Testis (tissue), 2 donors: Measurements from ENCODE around the gene ANKRD33B.

Experiments
- POLR2A ChIP-seq: fragments of 450-650 bp; IDR thresholded peaks from one replicate; pipeline ENCODE4 v1.6.1; 2017; ENCODE audit warnings: antibody characterized with exemption, mild to moderate bottlenecking, moderate library complexity
- TF ChIP-seq, protein P1 (sequence below), 3 experiments: fragments of 450-650 bp in 2 of 3; fragments of 200-600 bp in 1 of 3; sonication (generic) in 1 of 3; IDR thresholded peaks; one replicate each; pipeline ENCODE4 v1.5.1; 2016 to 2019; ENCODE audit warnings: antibody characterized with exemption in 3 of 3, mild to moderate bottlenecking in 2 of 3, moderate library complexity in 1 of 3

DNA sequence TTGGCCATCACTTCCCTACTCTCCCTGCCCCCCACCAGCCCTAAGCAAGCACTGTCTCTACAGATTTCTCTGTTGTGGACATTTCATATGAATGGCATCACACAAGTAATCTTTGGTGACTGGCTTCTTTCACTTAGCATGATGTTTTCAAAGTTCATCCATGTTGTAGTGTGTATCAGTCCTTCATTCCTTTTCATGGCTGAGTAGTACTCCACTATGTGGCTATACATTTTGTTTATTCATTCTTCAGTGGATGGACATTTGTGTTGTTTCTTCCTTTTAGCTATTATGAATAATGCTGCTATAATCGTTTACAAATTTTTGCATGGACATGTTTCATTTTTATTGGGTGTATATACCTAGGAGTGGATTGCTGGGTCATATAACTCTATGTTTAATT, 113.1 kb downstream of the ANKRD33B start:
- no peak for TF ChIP-seq POLR2A
- TF ChIP-seq, protein P1, sequence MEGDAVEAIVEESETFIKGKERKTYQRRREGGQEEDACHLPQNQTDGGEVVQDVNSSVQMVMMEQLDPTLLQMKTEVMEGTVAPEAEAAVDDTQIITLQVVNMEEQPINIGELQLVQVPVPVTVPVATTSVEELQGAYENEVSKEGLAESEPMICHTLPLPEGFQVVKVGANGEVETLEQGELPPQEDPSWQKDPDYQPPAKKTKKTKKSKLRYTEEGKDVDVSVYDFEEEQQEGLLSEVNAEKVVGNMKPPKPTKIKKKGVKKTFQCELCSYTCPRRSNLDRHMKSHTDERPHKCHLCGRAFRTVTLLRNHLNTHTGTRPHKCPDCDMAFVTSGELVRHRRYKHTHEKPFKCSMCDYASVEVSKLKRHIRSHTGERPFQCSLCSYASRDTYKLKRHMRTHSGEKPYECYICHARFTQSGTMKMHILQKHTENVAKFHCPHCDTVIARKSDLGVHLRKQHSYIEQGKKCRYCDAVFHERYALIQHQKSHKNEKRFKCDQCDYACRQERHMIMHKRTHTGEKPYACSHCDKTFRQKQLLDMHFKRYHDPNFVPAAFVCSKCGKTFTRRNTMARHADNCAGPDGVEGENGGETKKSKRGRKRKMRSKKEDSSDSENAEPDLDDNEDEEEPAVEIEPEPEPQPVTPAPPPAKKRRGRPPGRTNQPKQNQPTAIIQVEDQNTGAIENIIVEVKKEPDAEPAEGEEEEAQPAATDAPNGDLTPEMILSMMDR (IDR thresholded peaks at IDR 0.05), result no peak
